ENCODE data around the gene TMED1. TPM values are rescaled to one million over a fixed set of nuclear protein-coding genes. Genes with fewer than 3 reads are reported as not detected.

Gene TMED1
- total RNA-seq, 1 experiment from 2014 or later: 26.3 TPM

- Histone ChIP-seq H3K27ac (ENCODE audit: low read depth, low read length) (no peak overlapping the region), H2AFZ (ENCODE audit: low read depth, low read length, poor library complexity, severe bottlenecking) (no peak overlapping the region), H3K27me3 (ENCODE audit: insufficient read depth, low read length) (no peaks in the 10 kb centered on the region), H3K4me2 (ENCODE audit: low read length) (no peak overlapping the region), H3K9ac (ENCODE audit: low read length) (no peak overlapping the region), H3K4me1 (ENCODE audit: control insufficient read depth in 1 of 2, insufficient read depth in 2 of 2, low read length in 2 of 2) (no peaks in the 10 kb centered on the region), H3K79me2 (ENCODE audit: insufficient read depth, low read length) (no peaks in the 10 kb centered on the region), H3K36me3 (ENCODE audit: control insufficient read depth in 1 of 2, insufficient read depth in 2 of 2, low read length in 2 of 2) (no peaks in the 10 kb centered on the region), H3K4me3 (replicated peaks in 1 of 2; ENCODE audit: low read depth in 1 of 2, low read length in 2 of 2) (no peak overlapping the region), H3K9me2 (ENCODE audit: insufficient read depth) (no peaks in the 10 kb centered on the region), H4K20me1 (ENCODE audit: insufficient read depth) (no peaks in the 10 kb centered on the region), H3K9me3 (ENCODE audit: control insufficient read depth in 1 of 2, insufficient read depth in 1 of 2, low read depth in 1 of 2, low read length in 2 of 2) (no peaks in the 10 kb centered on the region)
- intact Hi-C loops (cut with micrococcal nuclease): no loop called here
- ATAC-seq (no peak), DNase-seq (ENCODE audit: low read depth, low spot score) (no peak)
- ChIA-PET RAD21 (ENCODE audit: low non-redundant PET in 1 of 2, low total read pairs in 2 of 2, uncharacterized antibody in 2 of 2, unreplicated experiment in 2 of 2) (no interaction called here), CTCF (interaction anchor here (1.3 to 2.8 kb wide), 5 partner anchors 9 to 17 kb away, joined by 3 to 11 read pairs (median 7); partner anchors contain the start of gene TMED1), POLR2A (interaction anchor here (0.9 kb wide), 1 partner anchor 11 kb away, joined by 3 read pairs; the partner anchor contains the start of gene TMED1)
- no peak for TF ChIP-seq ZFX (IDR thresholded peaks at IDR 0.05)
- TF ChIP-seq EGR1 (IDR thresholded peaks at IDR 0.05; ENCODE audit: low read depth): no peak
- TF ChIP-seq FOSL1 (IDR thresholded peaks at IDR 0.05; ENCODE audit: low read depth): no peak
- TF ChIP-seq POLR2A (IDR thresholded peaks at IDR 0.05; ENCODE audit: borderline replicate concordance, extremely low read depth, insufficient read depth, insufficient read length): no peak
- no peak for TF ChIP-seq CTCF (IDR thresholded peaks at IDR 0.05 in 2 of 3, conservative IDR thresholded peaks at IDR 0.05 in 1 of 3; ENCODE audit: borderline replicate concordance in 1 of 3, insufficient read depth in 1 of 3, low read depth in 2 of 3, low read length in 2 of 3)
- no TSS peak for BruUV-seq (replicated peaks)
Measured at GRCh38 chr19:10846500-10847202, 10.6 kb upstream of the TMED1 start.

- no peaks in the 10 kb centered on the region for H3K4me1 ChIP-seq (ENCODE audit: control insufficient read depth in 1 of 2, insufficient read depth in 2 of 2, low read length in 2 of 2)
- no peak overlapping the region for H3K4me2 ChIP-seq (ENCODE audit: low read length)
- ATAC-seq: no peak
- BruUV-seq (replicated peaks): no TSS peak
- H4K20me1 ChIP-seq (ENCODE audit: insufficient read depth): no peaks in the 10 kb centered on the region
- ChIA-PET CTCF (interaction anchor here (1.3 to 1.5 kb wide), 2 partner anchors 16 to 22 kb away, joined by 3 to 4 read pairs; no protein-coding TSS in a partner anchor), RAD21 (ENCODE audit: low non-redundant PET in 1 of 2, low total read pairs in 2 of 2, uncharacterized antibody in 2 of 2, unreplicated experiment in 2 of 2) (no interaction called here), POLR2A (no interaction called here)
- no peak for DNase-seq (ENCODE audit: low read depth, low spot score)
- H3K9me2 ChIP-seq (ENCODE audit: insufficient read depth): no peaks in the 10 kb centered on the region
- intact Hi-C loops (cut with micrococcal nuclease): no loop called here
- H3K27ac ChIP-seq (ENCODE audit: low read depth, low read length): no peak overlapping the region
- no peak overlapping the region for H3K9ac ChIP-seq (ENCODE audit: low read length)
- no peak overlapping the region for H2AFZ ChIP-seq (ENCODE audit: low read depth, low read length, poor library complexity, severe bottlenecking)
- no peak overlapping the region for H3K4me3 ChIP-seq (replicated peaks in 1 of 2; ENCODE audit: low read depth in 1 of 2, low read length in 2 of 2)
- no peaks in the 10 kb centered on the region for H3K79me2 ChIP-seq (ENCODE audit: insufficient read depth, low read length)
- no peaks in the 10 kb centered on the region for H3K27me3 ChIP-seq (ENCODE audit: insufficient read depth, low read length)
- no peaks in the 10 kb centered on the region for H3K36me3 ChIP-seq (ENCODE audit: control insufficient read depth in 1 of 2, insufficient read depth in 2 of 2, low read length in 2 of 2)
- no peaks in the 10 kb centered on the region for H3K9me3 ChIP-seq (ENCODE audit: control insufficient read depth in 1 of 2, insufficient read depth in 1 of 2, low read depth in 1 of 2, low read length in 2 of 2)
- TF ChIP-seq ZBTB33 (IDR thresholded peaks at IDR 0.05; ENCODE audit: extremely low read depth, insufficient replicate concordance, low read length) (no peak), POLR2AphosphoS5 (IDR thresholded peaks at IDR 0.05; ENCODE audit: low read depth, low read length) (no peak), SIN3A (IDR thresholded peaks at IDR 0.05; ENCODE audit: low read depth) (no peak), CBX3 (IDR thresholded peaks at IDR 0.05; ENCODE audit: low read depth) (no peak), MAX (IDR thresholded peaks at IDR 0.05) (no peak), EZH2phosphoT487 (IDR thresholded peaks at IDR 0.05; ENCODE audit: borderline replicate concordance) (no peak), FOSL1 (IDR thresholded peaks at IDR 0.05; ENCODE audit: low read depth) (no peak), SP1 (IDR thresholded peaks at IDR 0.05; ENCODE audit: low read depth) (no peak), ZNF274 (IDR thresholded peaks at IDR 0.05; ENCODE audit: low read depth, low read length) (no peak), TCF7L2 (IDR thresholded peaks at IDR 0.05; ENCODE audit: borderline replicate concordance, extremely low read depth, insufficient read depth, insufficient read length) (no peak), CEBPB (IDR thresholded peaks at IDR 0.05; ENCODE audit: low read depth) (no peak)
Measured at GRCh38 chr19:10842788-10843187, 6.8 kb upstream of the TMED1 start.
